Measurements from ENCODE around the gene ZNF160. TPM values are rescaled to one million over a fixed set of nuclear protein-coding genes. Genes with fewer than 3 reads are reported as not detected.

The ZNF160 gene
- total and polyA plus RNA-seq, 2 experiments from 2014 or later = 16.9 to 48.7 TPM

DNA sequence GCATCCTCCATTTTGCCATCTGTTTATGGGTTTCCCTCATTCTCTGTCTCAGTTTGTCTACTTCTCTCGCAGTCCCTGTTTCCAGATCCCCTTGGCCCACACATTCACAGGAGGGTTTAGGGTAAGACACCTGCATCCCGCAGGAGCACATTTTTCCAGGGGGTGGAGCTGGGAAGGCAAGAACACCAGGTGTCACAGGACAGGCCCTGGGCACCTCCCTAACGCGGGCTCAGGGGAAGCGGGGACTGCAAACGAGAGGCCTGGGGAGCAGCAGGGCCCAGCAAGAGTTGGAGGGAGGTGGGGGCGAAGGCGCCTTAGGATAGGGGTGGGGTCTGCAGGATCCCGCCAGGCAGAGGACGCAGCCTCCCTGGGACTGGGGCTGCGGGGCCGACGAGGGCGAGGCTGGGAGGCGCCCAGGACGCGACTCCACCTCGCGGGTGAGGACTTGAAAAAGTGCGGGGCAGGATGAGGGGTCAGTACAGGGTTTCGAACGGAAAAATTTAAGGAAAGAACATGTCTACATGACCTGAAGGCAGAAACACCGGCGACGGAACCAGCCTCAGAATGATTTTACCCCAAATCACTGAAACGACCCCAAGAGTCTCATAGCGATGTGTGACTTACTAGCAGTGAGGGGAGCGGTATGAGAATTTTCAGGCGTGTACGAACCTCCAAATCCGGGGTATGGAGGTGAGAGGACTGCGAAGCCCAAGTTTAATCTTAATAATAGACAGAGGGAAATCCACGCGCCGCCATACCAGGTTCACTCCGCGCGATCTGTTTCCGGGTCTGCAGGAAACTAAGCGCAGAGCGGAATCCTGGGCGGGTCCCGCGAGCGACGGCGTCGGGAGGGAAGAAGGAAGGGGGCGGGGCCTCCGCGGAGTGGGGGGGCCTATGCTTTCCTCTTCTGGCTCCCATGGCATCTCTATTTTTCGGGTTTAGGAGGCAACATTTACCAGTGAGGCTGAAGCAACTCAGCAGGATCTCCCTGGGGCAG lies 65.8 kb downstream of the ZNF160 start:
- peak overlapping the region; percentile 95 for H3K4me3 ChIP-seq
- no peaks in the 10 kb centered on the region; the same call in 1 of the 2 replicates for H3K9me2 ChIP-seq (ENCODE audit: insufficient read depth)
- ATAC-seq (peak; percentile 90), DNase-seq (ENCODE audit: low spot score) (peak; percentile 87)
- H3K27me3 ChIP-seq (ENCODE audit: insufficient read depth) = peaks cover 17% of the 10 kb centered on the region
- peaks cover 4% of the 10 kb centered on the region for H3K4me1 Mint-ChIP-seq
- H3K36me3 Mint-ChIP-seq (ENCODE audit: low read depth) = peaks cover 3% of the 10 kb centered on the region; the same call in 2 of the 3 replicates
- peaks cover 10% of the 10 kb centered on the region for H3F3A ChIP-seq (replicated peaks; ENCODE audit: low read depth)
- no peak overlapping the region for H3K27ac ChIP-seq (ENCODE audit: low read depth)
- no peaks in the 10 kb centered on the region for H4K20me1 ChIP-seq (replicated peaks; ENCODE audit: insufficient read depth)
- H2AFZ ChIP-seq = peak overlapping the region; percentile 100
- H3K4me1 ChIP-seq (ENCODE audit: insufficient read depth) = peaks cover 8% of the 10 kb centered on the region
- TF ChIP-seq CREB1 (CRISPR knock-in tag; IDR thresholded peaks at IDR 0.05; ENCODE audit: low read depth) (no peak), POLR2AphosphoS5 (IDR thresholded peaks at IDR 0.05; ENCODE audit: low read depth) (peak; percentile 78), EZH2phosphoT487 (IDR thresholded peaks at IDR 0.05; ENCODE audit: unreplicated experiment) (no peak), EZH2 (IDR thresholded peaks at IDR 0.05; ENCODE audit: low read depth, unreplicated experiment) (no peak)
- TF ChIP-seq, protein P1, sequence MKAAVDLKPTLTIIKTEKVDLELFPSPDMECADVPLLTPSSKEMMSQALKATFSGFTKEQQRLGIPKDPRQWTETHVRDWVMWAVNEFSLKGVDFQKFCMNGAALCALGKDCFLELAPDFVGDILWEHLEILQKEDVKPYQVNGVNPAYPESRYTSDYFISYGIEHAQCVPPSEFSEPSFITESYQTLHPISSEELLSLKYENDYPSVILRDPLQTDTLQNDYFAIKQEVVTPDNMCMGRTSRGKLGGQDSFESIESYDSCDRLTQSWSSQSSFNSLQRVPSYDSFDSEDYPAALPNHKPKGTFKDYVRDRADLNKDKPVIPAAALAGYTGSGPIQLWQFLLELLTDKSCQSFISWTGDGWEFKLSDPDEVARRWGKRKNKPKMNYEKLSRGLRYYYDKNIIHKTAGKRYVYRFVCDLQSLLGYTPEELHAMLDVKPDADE (IDR thresholded peaks at IDR 0.05) = no peak
- H3K27ac Mint-ChIP-seq = no peak overlapping the region
- H3K4me2 ChIP-seq = peak overlapping the region; percentile 95
- H3K27me3 Mint-ChIP-seq (ENCODE audit: insufficient read depth, low read depth, poor library complexity) = peaks cover 10% of the 10 kb centered on the region
- no peaks in the 10 kb centered on the region; the same call in 1 of the 2 replicates for H3K36me3 ChIP-seq (ENCODE audit: insufficient read depth)
- H3K4me3 Mint-ChIP-seq = peak overlapping the region; percentile 80
- peaks cover 13% of the 10 kb centered on the region; the same call in 2 of the 3 replicates for H3K9me3 Mint-ChIP-seq
- no peaks in the 10 kb centered on the region for H3K79me2 ChIP-seq (replicated peaks; ENCODE audit: insufficient read depth)

DNA sequence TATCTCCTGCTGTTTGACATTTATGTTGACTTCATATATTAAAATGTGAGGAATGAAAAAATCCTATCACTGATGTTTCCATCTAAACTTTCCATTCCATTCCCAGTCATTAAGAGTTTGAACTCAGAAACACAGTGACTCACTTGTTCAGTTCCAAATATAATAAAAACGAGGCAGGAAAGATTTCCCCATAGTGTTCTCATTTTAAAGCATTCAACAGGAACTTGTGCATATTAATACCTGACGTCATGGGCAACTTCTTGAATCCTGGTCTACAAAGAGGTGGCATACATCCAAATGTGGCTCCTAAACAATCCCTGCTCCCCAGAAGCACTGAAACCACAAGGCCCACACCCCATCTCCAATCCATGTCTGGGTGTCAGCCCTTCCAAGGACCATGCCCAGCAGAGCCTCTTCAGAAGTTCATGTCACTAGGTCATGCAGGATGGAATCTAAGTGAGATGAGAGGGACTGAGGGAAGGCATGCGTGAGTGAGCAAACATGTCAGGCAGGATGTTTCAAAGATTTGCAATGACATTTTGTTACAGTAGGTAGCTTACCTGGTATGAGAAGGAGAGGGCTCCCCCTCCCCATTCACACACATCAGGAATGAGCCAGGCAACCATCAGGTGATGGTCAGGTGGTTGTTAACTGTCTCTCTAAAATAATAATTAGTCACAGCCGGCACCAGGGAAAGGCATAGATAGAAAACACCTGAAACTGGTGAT lies 68.1 kb downstream of the ZNF160 start:
- Histone ChIP-seq H3K79me2 (replicated peaks; ENCODE audit: insufficient read depth) (no peaks in the 10 kb centered on the region), H2AFZ (no peak overlapping the region), H3K9me2 (ENCODE audit: insufficient read depth) (peaks cover 5% of the 10 kb centered on the region; the same call in 1 of the 2 replicates), H3F3A (replicated peaks; ENCODE audit: low read depth) (peaks cover 10% of the 10 kb centered on the region), H3K4me1 (ENCODE audit: insufficient read depth) (peaks cover 8% of the 10 kb centered on the region), H4K20me1 (replicated peaks; ENCODE audit: insufficient read depth) (no peaks in the 10 kb centered on the region), H3K4me2 (no peak overlapping the region), H3K27ac (ENCODE audit: low read depth) (no peak overlapping the region), H3K36me3 (ENCODE audit: insufficient read depth) (no peaks in the 10 kb centered on the region; the same call in 1 of the 2 replicates), H3K4me3 (no peak overlapping the region), H3K27me3 (ENCODE audit: insufficient read depth) (peaks cover 17% of the 10 kb centered on the region)
- DNase-seq (ENCODE audit: low spot score) (no peak), ATAC-seq (no peak)
- Mint-ChIP-seq H3K9me3 (peaks cover 8% of the 10 kb centered on the region; the same call in 2 of the 3 replicates), H3K27me3 (ENCODE audit: insufficient read depth, low read depth, poor library complexity) (peaks cover 12% of the 10 kb centered on the region), H3K4me3 (no peak overlapping the region), H3K36me3 (ENCODE audit: low read depth) (peaks cover 6% of the 10 kb centered on the region; the same call in 2 of the 3 replicates), H3K27ac (no peak overlapping the region), H3K4me1 (peaks cover 4% of the 10 kb centered on the region)
- TF ChIP-seq, protein P2, sequence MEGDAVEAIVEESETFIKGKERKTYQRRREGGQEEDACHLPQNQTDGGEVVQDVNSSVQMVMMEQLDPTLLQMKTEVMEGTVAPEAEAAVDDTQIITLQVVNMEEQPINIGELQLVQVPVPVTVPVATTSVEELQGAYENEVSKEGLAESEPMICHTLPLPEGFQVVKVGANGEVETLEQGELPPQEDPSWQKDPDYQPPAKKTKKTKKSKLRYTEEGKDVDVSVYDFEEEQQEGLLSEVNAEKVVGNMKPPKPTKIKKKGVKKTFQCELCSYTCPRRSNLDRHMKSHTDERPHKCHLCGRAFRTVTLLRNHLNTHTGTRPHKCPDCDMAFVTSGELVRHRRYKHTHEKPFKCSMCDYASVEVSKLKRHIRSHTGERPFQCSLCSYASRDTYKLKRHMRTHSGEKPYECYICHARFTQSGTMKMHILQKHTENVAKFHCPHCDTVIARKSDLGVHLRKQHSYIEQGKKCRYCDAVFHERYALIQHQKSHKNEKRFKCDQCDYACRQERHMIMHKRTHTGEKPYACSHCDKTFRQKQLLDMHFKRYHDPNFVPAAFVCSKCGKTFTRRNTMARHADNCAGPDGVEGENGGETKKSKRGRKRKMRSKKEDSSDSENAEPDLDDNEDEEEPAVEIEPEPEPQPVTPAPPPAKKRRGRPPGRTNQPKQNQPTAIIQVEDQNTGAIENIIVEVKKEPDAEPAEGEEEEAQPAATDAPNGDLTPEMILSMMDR (conservative IDR thresholded peaks at IDR 0.05; ENCODE audit: low read depth in 2 of 2) = no peak
- TF ChIP-seq ZNF331 (CRISPR knock-in tag; IDR thresholded peaks at IDR 0.05; ENCODE audit: low read depth) (no peak), ZNF114 (CRISPR knock-in tag; IDR thresholded peaks at IDR 0.05) (no peak), NANOG (IDR thresholded peaks at IDR 0.05; ENCODE audit: borderline replicate concordance) (no peak), CREB1 (CRISPR knock-in tag; IDR thresholded peaks at IDR 0.05; ENCODE audit: low read depth) (no peak), EZH2phosphoT487 (IDR thresholded peaks at IDR 0.05; ENCODE audit: unreplicated experiment) (no peak)
- TF ChIP-seq, protein P1 (IDR thresholded peaks at IDR 0.05) = no peak
- TF ChIP-seq, protein P3, sequence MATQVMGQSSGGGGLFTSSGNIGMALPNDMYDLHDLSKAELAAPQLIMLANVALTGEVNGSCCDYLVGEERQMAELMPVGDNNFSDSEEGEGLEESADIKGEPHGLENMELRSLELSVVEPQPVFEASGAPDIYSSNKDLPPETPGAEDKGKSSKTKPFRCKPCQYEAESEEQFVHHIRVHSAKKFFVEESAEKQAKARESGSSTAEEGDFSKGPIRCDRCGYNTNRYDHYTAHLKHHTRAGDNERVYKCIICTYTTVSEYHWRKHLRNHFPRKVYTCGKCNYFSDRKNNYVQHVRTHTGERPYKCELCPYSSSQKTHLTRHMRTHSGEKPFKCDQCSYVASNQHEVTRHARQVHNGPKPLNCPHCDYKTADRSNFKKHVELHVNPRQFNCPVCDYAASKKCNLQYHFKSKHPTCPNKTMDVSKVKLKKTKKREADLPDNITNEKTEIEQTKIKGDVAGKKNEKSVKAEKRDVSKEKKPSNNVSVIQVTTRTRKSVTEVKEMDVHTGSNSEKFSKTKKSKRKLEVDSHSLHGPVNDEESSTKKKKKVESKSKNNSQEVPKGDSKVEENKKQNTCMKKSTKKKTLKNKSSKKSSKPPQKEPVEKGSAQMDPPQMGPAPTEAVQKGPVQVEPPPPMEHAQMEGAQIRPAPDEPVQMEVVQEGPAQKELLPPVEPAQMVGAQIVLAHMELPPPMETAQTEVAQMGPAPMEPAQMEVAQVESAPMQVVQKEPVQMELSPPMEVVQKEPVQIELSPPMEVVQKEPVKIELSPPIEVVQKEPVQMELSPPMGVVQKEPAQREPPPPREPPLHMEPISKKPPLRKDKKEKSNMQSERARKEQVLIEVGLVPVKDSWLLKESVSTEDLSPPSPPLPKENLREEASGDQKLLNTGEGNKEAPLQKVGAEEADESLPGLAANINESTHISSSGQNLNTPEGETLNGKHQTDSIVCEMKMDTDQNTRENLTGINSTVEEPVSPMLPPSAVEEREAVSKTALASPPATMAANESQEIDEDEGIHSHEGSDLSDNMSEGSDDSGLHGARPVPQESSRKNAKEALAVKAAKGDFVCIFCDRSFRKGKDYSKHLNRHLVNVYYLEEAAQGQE (IDR thresholded peaks at IDR 0.05; ENCODE audit: unreplicated experiment) = no peak
